Loucy (cell line): ENCODE data around the gene GLYR1.

ENCODE experiments used
- H2AFZ ChIP-seq: fragments of 200-600 bp; sonication (generic); 2 replicates; pipeline ENCODE4 v1.6.0; 2016; ENCODE audit warnings: antibody characterized with exemption, mild to moderate bottlenecking, low read length, moderate library complexity
- H3F3A ChIP-seq: fragments of 200-600 bp; 2 replicates; pipeline ENCODE4 v1.6.0; 2016; ENCODE audit warnings: antibody characterized with exemption, low read depth, mild to moderate bottlenecking
- H3K27me3 ChIP-seq: fragments of 200-600 bp; sonication (generic); 2 replicates; pipeline ENCODE4 v1.6.1; 2014; ENCODE audit warnings: low read length, mild to moderate bottlenecking; ENCODE audit not compliant: insufficient read depth, poor library complexity, severe bottlenecking
- H3K36me3 ChIP-seq: fragments of 200-600 bp; sonication (generic); 2 replicates; pipeline ENCODE4 v1.6.1; 2016; ENCODE audit warnings: low read length; ENCODE audit not compliant: insufficient read depth
- H3K4me1 ChIP-seq: fragments of 200-600 bp; sonication (generic); 2 replicates; pipeline ENCODE4 v1.5.1; 2014; ENCODE audit warnings: low read length, mild to moderate bottlenecking; ENCODE audit not compliant: insufficient read depth, poor library complexity, severe bottlenecking
- H3K4me2 ChIP-seq: fragments of 200-600 bp; sonication (generic); 2 replicates; pipeline ENCODE4 v1.6.0; 2014; ENCODE audit warnings: antibody characterized with exemption, low read length, low read depth, mild to moderate bottlenecking; ENCODE audit not compliant: poor library complexity, severe bottlenecking
- H3K4me3 ChIP-seq: fragments of 200-600 bp; sonication (generic); 2 replicates; pipeline ENCODE4 v1.5.1; 2014; ENCODE audit warnings: low read length, mild to moderate bottlenecking, mixed read lengths; ENCODE audit not compliant: poor library complexity, severe bottlenecking
- H3K79me2 ChIP-seq: fragments of 200-600 bp; sonication (generic); 2 replicates; pipeline ENCODE4 v1.6.1; 2014; ENCODE audit warnings: low read length; ENCODE audit not compliant: insufficient read depth
- H3K9ac ChIP-seq: fragments of 200-600 bp; sonication (generic); 2 replicates; pipeline ENCODE4 v1.6.0; 2014; ENCODE audit warnings: mild to moderate bottlenecking, low read depth, low read length, moderate library complexity; ENCODE audit not compliant: poor library complexity, severe bottlenecking
- H3K9me2 ChIP-seq: fragments of 200-600 bp; sonication (generic); replicated peaks from 2 replicates; pipeline ENCODE4 v1.6.1; 2016; ENCODE audit warnings: low read depth, low read length, mixed read lengths
- H3K9me3 ChIP-seq: fragments of 200-600 bp; sonication (generic); 2 replicates; pipeline ENCODE4 v1.6.1; 2014; ENCODE audit warnings: mild to moderate bottlenecking, antibody characterized with exemption, low read length, low read depth; ENCODE audit not compliant: insufficient read depth
- H4K20me1 ChIP-seq: fragments of 200-600 bp; sonication (generic); 2 replicates; pipeline ENCODE4 v1.6.0; 2014; ENCODE audit warnings: antibody characterized with exemption, low read length, mild to moderate bottlenecking; ENCODE audit not compliant: insufficient read depth, poor library complexity, severe bottlenecking
- CTCF ChIP-seq: fragments of 200-600 bp; sonication (generic); conservative IDR thresholded peaks from 2 replicates; pipeline ENCODE4 v1.5.1; 2014; ENCODE audit warnings: mild to moderate bottlenecking, antibody characterized with exemption, low read length
- EZH2phosphoT487 ChIP-seq: fragments of 200-600 bp; IDR thresholded peaks from 2 replicates; pipeline ENCODE4 v1.6.1; 2018; ENCODE audit warnings: antibody characterized with exemption, mild to moderate bottlenecking, moderate library complexity, borderline replicate concordance

GLYR1 gene

DNA sequence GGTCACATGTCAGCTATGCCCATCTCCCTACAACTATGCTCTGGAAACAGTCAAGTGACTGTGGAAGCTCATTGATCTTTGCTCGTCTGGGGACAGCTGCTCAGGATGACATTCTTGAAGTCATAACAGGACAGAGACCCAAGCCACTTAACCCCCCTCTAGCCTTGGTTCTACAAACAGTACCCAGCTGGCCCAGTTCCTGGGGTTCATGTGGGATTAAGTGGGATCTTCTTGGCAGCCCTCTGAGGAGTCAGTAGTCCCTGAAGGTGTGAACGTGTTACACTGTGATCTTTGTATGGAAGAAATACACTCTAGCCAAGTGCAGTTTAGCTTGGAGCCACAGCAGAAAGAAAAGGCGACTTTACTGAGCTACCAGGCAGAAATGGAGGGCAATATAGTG is 26.0 kb upstream of the GLYR1 start:
- Histone ChIP-seq H3K4me2 (no peak overlapping the region), H3K4me1 (no peaks in the 10 kb centered on the region), H3K79me2 (no peaks in the 10 kb centered on the region), H2AFZ (no peak overlapping the region), H4K20me1 (no peaks in the 10 kb centered on the region), H3K9me2 (no peaks in the 10 kb centered on the region), H3K36me3 (peaks cover 77% of the 10 kb centered on the region; the same call in 1 of the 2 replicates), H3K9me3 (no peaks in the 10 kb centered on the region), H3K27me3 (no peaks in the 10 kb centered on the region), H3K4me3 (no peak overlapping the region), H3F3A (no peaks in the 10 kb centered on the region), H3K9ac (no peak overlapping the region)
- no peak for TF ChIP-seq EZH2phosphoT487

GRCh38 chr16:4871071-4871470 is 24.0 kb upstream of the GLYR1 start:
- Histone ChIP-seq H3K27me3 (no peaks in the 10 kb centered on the region), H3K4me3 (no peak overlapping the region), H4K20me1 (no peaks in the 10 kb centered on the region), H3K4me2 (no peak overlapping the region), H2AFZ (no peak overlapping the region), H3K9ac (no peak overlapping the region), H3K4me1 (no peaks in the 10 kb centered on the region), H3K9me3 (no peaks in the 10 kb centered on the region), H3K79me2 (peaks cover 8% of the 10 kb centered on the region; the same call in 1 of the 2 replicates), H3K9me2 (no peaks in the 10 kb centered on the region), H3K36me3 (peaks cover 62% of the 10 kb centered on the region; the same call in 1 of the 2 replicates), H3F3A (no peaks in the 10 kb centered on the region)
- no peak for TF ChIP-seq EZH2phosphoT487
- no peak for TF ChIP-seq CTCF

DNA sequence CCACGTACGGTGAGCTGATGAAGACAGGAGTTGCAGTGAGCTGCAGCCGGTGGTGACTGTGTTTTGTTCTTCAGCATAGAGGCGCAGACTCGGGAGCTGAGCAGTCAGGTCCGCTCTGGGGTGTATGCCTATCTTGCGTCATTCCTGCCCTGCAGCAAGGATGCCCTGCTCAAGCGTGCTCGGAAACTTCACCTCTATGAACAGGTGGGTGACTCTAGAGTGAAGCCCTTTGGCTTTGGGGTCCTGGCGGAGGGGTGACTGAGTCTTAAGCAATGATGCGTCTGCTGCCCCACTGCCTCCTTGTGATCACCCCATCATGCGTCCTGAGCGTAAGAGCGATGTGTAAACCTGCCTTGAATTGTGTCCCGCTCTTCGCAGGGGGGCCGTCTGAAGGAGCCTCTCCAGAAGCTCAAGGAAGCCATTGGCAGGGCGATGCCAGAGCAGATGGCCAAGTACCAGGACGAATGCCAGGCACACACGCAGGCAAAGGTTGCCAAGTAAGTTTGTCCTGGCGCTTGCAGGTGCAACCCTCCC is 23.1 kb upstream of the GLYR1 start:
- Histone ChIP-seq H3K9ac (no peak overlapping the region), H2AFZ (no peak overlapping the region), H3K4me2 (no peak overlapping the region), H3F3A (no peaks in the 10 kb centered on the region), H3K9me3 (no peaks in the 10 kb centered on the region), H4K20me1 (no peaks in the 10 kb centered on the region), H3K4me1 (no peaks in the 10 kb centered on the region), H3K79me2 (peaks cover 8% of the 10 kb centered on the region; the same call in 1 of the 2 replicates), H3K4me3 (no peak overlapping the region), H3K9me2 (no peaks in the 10 kb centered on the region), H3K36me3 (peaks cover 56% of the 10 kb centered on the region; the same call in 1 of the 2 replicates), H3K27me3 (no peaks in the 10 kb centered on the region)
- TF ChIP-seq CTCF (no peak), EZH2phosphoT487 (no peak)
